SU-DHL-6 (cell line): Measurements from ENCODE around the gene DIAPH3.

Experiments
- H2AFZ ChIP-seq: fragments of 200-600 bp; sonication (generic); 2 replicates; pipeline ENCODE4 v1.6.1; 2014; ENCODE audit warnings: low read depth, mild to moderate bottlenecking, moderate library complexity, mixed read lengths, antibody characterized with exemption, low read length; ENCODE audit not compliant: severe bottlenecking
- H3F3A ChIP-seq: fragments of 200-600 bp; shearing (Covaris generic); 2 replicates; pipeline ENCODE4 v1.6.0; 2016; ENCODE audit warnings: antibody characterized with exemption, mild to moderate bottlenecking; ENCODE audit not compliant: insufficient read depth
- H3K27ac ChIP-seq: fragments of 200-600 bp; sonication (generic); 2 replicates; pipeline ENCODE4 v1.5.1; 2016; ENCODE audit warnings: low read depth, mild to moderate bottlenecking, low read length, moderate library complexity, mixed read lengths
- H3K27me3 ChIP-seq: fragments of 200-600 bp; sonication (generic), shearing (Covaris generic); 2 replicates; pipeline ENCODE4 v1.6.0; 2014; ENCODE audit warnings: mild to moderate bottlenecking, low read length
- H3K36me3 ChIP-seq: fragments of 200-600 bp; sonication (generic); 2 replicates; pipeline ENCODE4 v1.6.1; 2014; ENCODE audit warnings: mild to moderate bottlenecking, low read length, mixed read lengths
- H3K4me2 ChIP-seq: fragments of 300-600, 200-600 bp; shearing (Covaris generic), sonication (generic); 2 replicates; pipeline ENCODE4 v1.6.0; 2014; ENCODE audit warnings: low read length, low read depth, mild to moderate bottlenecking; ENCODE audit not compliant: poor library complexity, severe bottlenecking
- H3K4me3 ChIP-seq: fragments of 200-600 bp; sonication (generic); 2 replicates; pipeline ENCODE4 v1.5.1; 2014; ENCODE audit warnings: antibody characterized with exemption, low read length, mild to moderate bottlenecking, mixed read lengths; ENCODE audit not compliant: insufficient read depth, poor library complexity, severe bottlenecking
- H3K79me2 ChIP-seq: fragments of 200-600 bp; sonication (generic); 2 replicates; pipeline ENCODE4 v1.6.1; 2014; ENCODE audit warnings: mild to moderate bottlenecking, low read length, moderate library complexity; ENCODE audit not compliant: insufficient read depth
- H3K9ac ChIP-seq: fragments of 200-600 bp; sonication (generic); 2 replicates; pipeline ENCODE4 v1.7.0; 2014; ENCODE audit warnings: mild to moderate bottlenecking, low read length
- H3K9me2 ChIP-seq: fragments of 200-600 bp; sonication (generic); replicated peaks from 2 replicates; pipeline ENCODE4 v1.6.1; 2014; ENCODE audit warnings: low read length; ENCODE audit not compliant: insufficient read depth
- H3K9me3 ChIP-seq: fragments of 200-600 bp; sonication (generic); 2 replicates; pipeline ENCODE4 v1.6.1; 2014; ENCODE audit warnings: low read length, mixed read lengths; ENCODE audit not compliant: insufficient read depth
- H4K20me1 ChIP-seq: fragments of 200-600 bp; sonication (generic); 2 replicates; pipeline ENCODE4 v1.6.1; 2014; ENCODE audit warnings: low read depth, mild to moderate bottlenecking, antibody characterized with exemption, low read length, moderate library complexity, mixed read lengths
- CTCF ChIP-seq: fragments of 200-600 bp; sonication (generic); IDR thresholded peaks from one replicate; pipeline ENCODE4 v1.5.1; 2017; ENCODE audit warnings: antibody characterized with exemption, mild to moderate bottlenecking, low read length, moderate library complexity; ENCODE audit not compliant: insufficient read depth, poor library complexity, severe bottlenecking
- EZH2phosphoT487 ChIP-seq: fragments of 200-600 bp; sonication (generic), shearing (Covaris generic); conservative IDR thresholded peaks from 2 replicates; pipeline ENCODE4 v1.6.1; 2018; ENCODE audit warnings: mild to moderate bottlenecking, antibody characterized with exemption, low read length, moderate library complexity, mixed read lengths

The DIAPH3 gene

GRCh38 chr13:60066226-60066625 lies 97.5 kb downstream of the DIAPH3 start:
- no peak overlapping the region for H3K4me2 ChIP-seq
- no peak overlapping the region for H2AFZ ChIP-seq
- no peak overlapping the region for H3K9ac ChIP-seq
- no peaks in the 10 kb centered on the region for H4K20me1 ChIP-seq
- H3K9me3 ChIP-seq: no peaks in the 10 kb centered on the region
- no peaks in the 10 kb centered on the region for H3K9me2 ChIP-seq
- H3K27ac ChIP-seq: no peak overlapping the region
- no peaks in the 10 kb centered on the region; the same call in 1 of the 2 replicates for H3K36me3 ChIP-seq
- H3K27me3 ChIP-seq: no peaks in the 10 kb centered on the region
- TF ChIP-seq EZH2phosphoT487: no peak
- TF ChIP-seq CTCF: no peak
- H3K79me2 ChIP-seq: no peaks in the 10 kb centered on the region
- no peaks in the 10 kb centered on the region for H3F3A ChIP-seq
- no peak overlapping the region for H3K4me3 ChIP-seq

GRCh38 chr13:60062502-60062901 lies 101.2 kb downstream of the DIAPH3 start:
- Histone ChIP-seq H3K9ac (no peak overlapping the region), H3K27me3 (no peaks in the 10 kb centered on the region), H3K9me2 (no peaks in the 10 kb centered on the region), H3K9me3 (no peaks in the 10 kb centered on the region), H3K79me2 (no peaks in the 10 kb centered on the region), H3K36me3 (peaks cover 3% of the 10 kb centered on the region; the same call in 1 of the 2 replicates), H3K4me2 (no peak overlapping the region), H2AFZ (no peak overlapping the region), H3K4me3 (no peak overlapping the region), H3F3A (no peaks in the 10 kb centered on the region), H4K20me1 (no peaks in the 10 kb centered on the region), H3K27ac (no peak overlapping the region)
- no peak for TF ChIP-seq EZH2phosphoT487
- TF ChIP-seq CTCF: no peak

- Histone ChIP-seq H3K9ac (no peak overlapping the region), H3K9me2 (no peaks in the 10 kb centered on the region), H2AFZ (no peak overlapping the region), H3K27me3 (no peaks in the 10 kb centered on the region), H4K20me1 (no peaks in the 10 kb centered on the region), H3F3A (no peaks in the 10 kb centered on the region), H3K27ac (no peak overlapping the region), H3K36me3 (peaks cover 3% of the 10 kb centered on the region; the same call in 1 of the 2 replicates), H3K4me3 (no peak overlapping the region), H3K4me2 (no peak overlapping the region), H3K9me3 (no peaks in the 10 kb centered on the region), H3K79me2 (no peaks in the 10 kb centered on the region)
- TF ChIP-seq EZH2phosphoT487 (no peak), CTCF (no peak)
These were observed 102.0 kb downstream of the DIAPH3 start for GRCh38 chr13:60061737-60062136.
